Caco-2 (cell line): Measurements from ENCODE around the gene RRP1B. TPM values are rescaled to one million over a fixed set of nuclear protein-coding genes. Genes with fewer than 3 reads are reported as not detected.

Experiments used
- BruUV-seq: library from RNA; stranded (reverse); fragments of 400-500 nt; replicated peaks from 2 replicates; lab custom pipeline; 2021; lab: Mats Ljungman, UMichigan
- CTCF ChIA-PET: fragments of 300-600 bp; sonication (Branson Sonifier 250); formaldehyde crosslinking; loops from one replicate; lab custom pipeline; 2022; ENCODE audit warnings: antibody characterized with exemption; lab: Charles Lee
- POLR2A ChIA-PET: fragments of 300-600 bp; sonication (Branson Sonifier 250); formaldehyde crosslinking; loops from one replicate; lab custom pipeline; 2022; ENCODE audit warnings: antibody characterized with exemption; lab: Charles Lee
- DNase-seq, 2 experiments: peaks; one replicate each; pipeline versions ENCODE4 v3.0.0 to v3.0.0-alpha.2; 2020 to 2022
- H3K27me3 ChIP-seq: replicated peaks from 2 replicates; pipeline ENCODE4 v1.6.0; 2011; ENCODE audit warnings: low read length; ENCODE audit not compliant: control insufficient read depth, insufficient read depth
- H3K36me3 ChIP-seq: 2 replicates; pipeline ENCODE4 v1.5.1; 2011; ENCODE audit warnings: low read length; ENCODE audit not compliant: control insufficient read depth, insufficient read depth
- H3K4me1 ChIP-seq: fragments of 250-450 bp; sonication (Bioruptor Pico); 2 replicates; pipeline ENCODE4 v1.5.1; 2020; ENCODE audit warnings: mild to moderate bottlenecking
- H3K4me3 ChIP-seq: 2 replicates; pipeline ENCODE4 v1.5.1; 2011; ENCODE audit warnings: low read depth, mild to moderate bottlenecking, control low read depth, low read length
- H3K9me3 ChIP-seq: fragments of 250-450 bp; sonication (Bioruptor Pico); 2 replicates; pipeline ENCODE4 v1.5.1; 2020; ENCODE audit warnings: mild to moderate bottlenecking, moderate library complexity
- H3K27ac Mint-ChIP-seq: one replicate; pipeline ENCODE4 v1.8.0; 2022; ENCODE audit warnings: mixed read lengths; ENCODE audit not compliant: unreplicated experiment
- H3K27me3 Mint-ChIP-seq: one replicate; pipeline ENCODE4 v1.8.0; 2022; ENCODE audit warnings: mixed read lengths; ENCODE audit not compliant: insufficient read depth, unreplicated experiment
- H3K36me3 Mint-ChIP-seq: one replicate; pipeline ENCODE4 v1.8.0; 2022; ENCODE audit warnings: mild to moderate bottlenecking, mixed read lengths; ENCODE audit not compliant: insufficient read depth, unreplicated experiment
- H3K4me1 Mint-ChIP-seq: one replicate; pipeline ENCODE4 v1.8.0; 2022; ENCODE audit warnings: low read depth, mixed read lengths; ENCODE audit not compliant: unreplicated experiment
- H3K4me3 Mint-ChIP-seq: one replicate; pipeline ENCODE4 v1.8.0; 2022; ENCODE audit warnings: mild to moderate bottlenecking, moderate library complexity, mixed read lengths; ENCODE audit not compliant: unreplicated experiment
- H3K9me3 Mint-ChIP-seq: one replicate; pipeline ENCODE4 v1.8.0; 2022; ENCODE audit warnings: mixed read lengths; ENCODE audit not compliant: unreplicated experiment
- intact Hi-C: fragments of 100-400 bp; cut with micrococcal nuclease; formaldehyde crosslinking; loops from one replicate; pipeline ENCODE4 v1.10.0; 2022; ENCODE audit not compliant: unreplicated experiment
- total RNA-seq: library from RNA; stranded (reverse); gene quantifications from 2 replicates; pipeline ENCODE4 v1.2.3, GENCODE V29; 2022
- TF ChIP-seq, protein P1 (sequence below), 2 experiments: fragments of 200-600 bp in 1 of 2; IDR thresholded peaks; 1 replicate in 1 of 2; 2 replicates in 1 of 2; pipeline versions ENCODE4 v1.5.1 to v1.8.0; 2011 to 2022; ENCODE audit warnings: antibody characterized with exemption in 1 of 2, control low read depth in 1 of 2, inconsistent platforms in 1 of 2, low read depth in 1 of 2, low read length in 1 of 2, mild to moderate bottlenecking in 1 of 2, moderate library complexity in 1 of 2; ENCODE audit not compliant: insufficient read depth in 1 of 2, severe bottlenecking in 1 of 2, unreplicated experiment in 1 of 2

RRP1B gene
- total RNA-seq, 1 experiment from 2014 or later = 49.5 TPM

DNA sequence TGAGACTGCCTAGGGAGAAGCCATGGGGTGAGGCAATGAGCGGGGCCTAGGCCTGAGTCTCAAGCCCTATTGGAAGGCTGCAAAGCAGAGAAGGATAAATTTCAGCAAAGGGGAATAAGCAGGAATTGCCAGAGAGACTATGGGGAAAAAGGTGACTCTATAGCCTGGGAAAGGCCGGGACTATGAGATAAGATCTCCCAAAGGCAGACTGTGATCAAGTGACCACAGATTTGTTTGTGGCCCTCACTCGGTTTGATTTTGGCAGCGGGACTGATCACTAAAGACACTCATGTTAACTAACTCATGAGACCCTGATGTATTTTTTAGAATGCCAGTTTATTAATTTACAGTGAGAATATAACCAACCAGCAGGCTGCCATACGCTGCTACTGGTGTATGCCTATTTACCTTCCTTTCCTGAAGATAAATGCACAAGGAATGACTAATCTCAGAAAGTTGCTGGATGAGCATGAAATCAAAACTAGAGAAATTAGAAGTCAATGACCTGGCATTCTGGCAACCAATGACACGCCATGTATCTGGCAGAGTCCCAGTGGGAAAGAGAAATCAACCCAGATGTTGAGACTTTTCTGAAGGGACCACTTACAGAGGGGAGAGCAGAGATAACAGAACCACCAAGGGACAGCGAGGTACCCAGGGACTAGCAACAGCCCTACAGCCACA is 4.4 kb upstream of the RRP1B start:
- Histone ChIP-seq H3K36me3 (no peaks in the 10 kb centered on the region), H3K27me3 (no peaks in the 10 kb centered on the region), H3K4me3 (no peak overlapping the region), H3K4me1 (peaks cover 10% of the 10 kb centered on the region), H3K9me3 (no peaks in the 10 kb centered on the region)
- H3K27ac Mint-ChIP-seq = no peak overlapping the region
- TF ChIP-seq, protein P1, sequence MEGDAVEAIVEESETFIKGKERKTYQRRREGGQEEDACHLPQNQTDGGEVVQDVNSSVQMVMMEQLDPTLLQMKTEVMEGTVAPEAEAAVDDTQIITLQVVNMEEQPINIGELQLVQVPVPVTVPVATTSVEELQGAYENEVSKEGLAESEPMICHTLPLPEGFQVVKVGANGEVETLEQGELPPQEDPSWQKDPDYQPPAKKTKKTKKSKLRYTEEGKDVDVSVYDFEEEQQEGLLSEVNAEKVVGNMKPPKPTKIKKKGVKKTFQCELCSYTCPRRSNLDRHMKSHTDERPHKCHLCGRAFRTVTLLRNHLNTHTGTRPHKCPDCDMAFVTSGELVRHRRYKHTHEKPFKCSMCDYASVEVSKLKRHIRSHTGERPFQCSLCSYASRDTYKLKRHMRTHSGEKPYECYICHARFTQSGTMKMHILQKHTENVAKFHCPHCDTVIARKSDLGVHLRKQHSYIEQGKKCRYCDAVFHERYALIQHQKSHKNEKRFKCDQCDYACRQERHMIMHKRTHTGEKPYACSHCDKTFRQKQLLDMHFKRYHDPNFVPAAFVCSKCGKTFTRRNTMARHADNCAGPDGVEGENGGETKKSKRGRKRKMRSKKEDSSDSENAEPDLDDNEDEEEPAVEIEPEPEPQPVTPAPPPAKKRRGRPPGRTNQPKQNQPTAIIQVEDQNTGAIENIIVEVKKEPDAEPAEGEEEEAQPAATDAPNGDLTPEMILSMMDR (IDR thresholded peaks at IDR 0.05; ENCODE audit: insufficient read depth in 1 of 2, low read depth in 1 of 2, low read length in 1 of 2, severe bottlenecking in 1 of 2, unreplicated experiment in 1 of 2) = no peak
- BruUV-seq = no TSS peak
- ChIA-PET CTCF (no interaction called here), POLR2A (no interaction called here)
- peaks cover 13% of the 10 kb centered on the region for H3K36me3 Mint-ChIP-seq
- DNase-seq = no peak
- H3K27me3 Mint-ChIP-seq = no peaks in the 10 kb centered on the region
- no peak overlapping the region for H3K4me3 Mint-ChIP-seq
- H3K4me1 Mint-ChIP-seq = no peaks in the 10 kb centered on the region
- H3K9me3 Mint-ChIP-seq = no peaks in the 10 kb centered on the region
- intact Hi-C loops = no loop called here

DNA sequence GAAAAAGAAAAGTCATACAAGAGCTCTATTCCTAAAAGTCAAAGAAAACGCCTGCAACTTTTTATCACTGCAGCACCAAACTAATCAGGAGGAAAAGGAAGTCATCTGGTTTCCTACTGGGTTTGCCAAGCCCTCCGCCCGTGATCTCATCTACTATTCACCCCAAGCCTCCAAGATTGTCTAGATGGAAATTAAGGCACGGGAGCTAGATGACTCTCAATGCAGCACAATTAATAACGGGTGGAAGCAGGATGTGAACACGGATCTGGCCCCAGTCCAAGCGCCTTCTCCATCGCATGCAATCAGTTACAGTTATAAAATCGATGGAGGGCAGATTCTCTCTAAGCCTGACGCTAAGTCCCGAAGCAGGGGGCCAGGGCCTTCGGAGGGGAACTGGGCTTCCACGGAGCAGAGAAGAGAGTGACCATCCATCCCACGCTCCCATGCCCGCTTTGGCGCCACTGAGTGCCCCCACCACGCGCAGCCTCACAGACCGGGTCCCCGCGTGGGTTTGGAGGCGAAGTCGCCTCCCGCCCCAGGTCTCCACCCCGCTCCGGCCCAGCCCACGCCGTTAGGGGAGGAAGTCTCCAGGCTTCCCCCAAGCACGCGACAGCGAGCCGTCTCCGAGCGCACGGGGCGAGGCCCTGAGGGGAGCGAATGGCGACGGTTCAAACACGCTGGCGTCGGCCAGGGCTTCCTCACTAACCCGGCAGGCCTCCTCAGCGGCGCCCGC is 1.8 kb upstream of the RRP1B start:
- ChIA-PET POLR2A (no interaction called here), CTCF (no interaction called here)

More for the DNA sequence above, 1.8 kb upstream of the RRP1B start:
- Histone ChIP-seq H3K27me3 (no peaks in the 10 kb centered on the region), H3K4me3 (no peak overlapping the region), H3K9me3 (no peaks in the 10 kb centered on the region), H3K36me3 (no peaks in the 10 kb centered on the region; the same call in 1 of the 2 replicates), H3K4me1 (peaks cover 10% of the 10 kb centered on the region)
- Mint-ChIP-seq H3K4me1 (peaks cover 19% of the 10 kb centered on the region), H3K4me3 (no peak overlapping the region), H3K36me3 (peaks cover 37% of the 10 kb centered on the region), H3K9me3 (no peaks in the 10 kb centered on the region), H3K27ac (no peak overlapping the region), H3K27me3 (no peaks in the 10 kb centered on the region)
- no peak for DNase-seq
- intact Hi-C loops = loop anchor here (2.0 kb wide), 1 partner anchor 55 kb away; no protein-coding TSS in a partner anchor
- TF ChIP-seq, protein P1 (IDR thresholded peaks at IDR 0.05; ENCODE audit: insufficient read depth in 1 of 2, low read depth in 1 of 2, low read length in 1 of 2, severe bottlenecking in 1 of 2, unreplicated experiment in 1 of 2) = no peak
- BruUV-seq = no TSS peak
